A673 (cell line): ENCODE data around the gene NOS3.

ENCODE experiments used
- CTCF ChIP-seq: fragments of 300-800, 200-600 bp; sonication (generic); conservative IDR thresholded peaks from 2 replicates; pipeline ENCODE4 v1.5.1; 2017; ENCODE audit warnings: low read depth, mild to moderate bottlenecking, antibody characterized with exemption, low read length, moderate library complexity, mixed read lengths
- EZH2 ChIP-seq: fragments of 200-600 bp; sonication (generic); IDR thresholded peaks from 2 replicates; pipeline ENCODE4 v1.6.1; 2017; ENCODE audit warnings: borderline replicate concordance, low read depth, mild to moderate bottlenecking, mixed read lengths, antibody characterized with exemption, low read length; ENCODE audit not compliant: poor library complexity, severe bottlenecking

GRCh38 chr7:151014950-151015349, 24.1 kb downstream of the NOS3 start:
- TF ChIP-seq CTCF: no peak
- TF ChIP-seq EZH2: no peak
